ENCODE results near the gene LRRTM4.

GRCh38 chr2:77013457-77013856, 508.7 kb downstream of the LRRTM4 start:
- TF ChIP-seq CTCF (IDR thresholded peaks at IDR 0.05 in 4 of 5, conservative IDR thresholded peaks at IDR 0.05 in 1 of 5) (no peak), POLR2A (IDR thresholded peaks at IDR 0.05) (no peak)

Measured in gastrocnemius medialis (tissue), 4 donors.